Dermis blood vessel endothelial cell (primary cell): ENCODE data around the gene ANKRD40. TPM values are rescaled to one million over a fixed set of nuclear protein-coding genes. Genes with fewer than 3 reads are reported as not detected.
"Not testable (repeated sequence)": the region's sequence is repeated elsewhere in the genome, so short reads cannot be mapped to it uniquely, and the experiment has no call there.

Experiments used
- DNase-seq: peaks from one replicate; pipeline ENCODE4 v3.0.0; 2010
- total RNA-seq: library from RNA; depleted of rRNA; stranded (reverse); fragments of >200 nt; gene quantifications from 2 replicates; pipeline ENCODE4 v1.2.3, GENCODE V29; 2014

The ANKRD40 gene
- total RNA-seq, 1 donor from 2014 or later: 35.4 TPM

DNA sequence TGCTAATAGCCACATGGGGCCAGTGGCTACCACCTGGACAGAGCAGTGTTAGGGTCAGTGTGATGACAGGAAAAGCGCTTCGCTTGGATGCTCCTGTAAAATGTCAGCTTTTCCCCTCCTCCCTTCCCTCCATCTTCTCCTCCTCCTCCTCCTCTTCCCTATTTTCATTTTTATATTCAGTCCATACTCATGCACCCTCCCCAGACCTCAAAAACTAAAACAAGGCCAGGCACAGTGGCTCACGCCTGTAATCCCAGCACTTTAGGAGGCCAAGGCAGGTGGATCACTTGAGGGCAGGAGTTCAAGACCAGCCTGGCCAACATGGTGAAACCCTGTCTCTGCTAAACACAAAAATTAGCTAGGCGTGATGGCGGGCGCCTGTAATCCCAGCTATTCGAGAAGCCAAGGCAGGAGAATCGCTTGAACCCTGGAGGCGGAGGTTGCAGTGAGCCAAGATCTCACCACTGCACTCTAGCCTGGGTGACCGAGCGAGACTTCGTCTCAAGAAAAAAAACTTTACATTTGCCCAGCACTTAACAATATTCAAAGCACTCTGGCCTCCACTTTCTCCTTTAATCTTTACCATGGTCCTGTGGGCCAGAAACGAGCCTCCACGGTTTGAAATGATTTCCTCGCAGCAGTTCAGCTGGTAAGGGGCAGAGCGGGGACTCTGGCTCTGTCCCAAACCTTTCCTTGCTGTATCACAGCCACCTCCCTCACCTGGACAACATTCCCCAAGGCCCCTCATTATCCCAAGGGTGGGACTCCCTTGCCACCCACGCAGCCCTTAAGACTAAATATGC lies 21.8 kb downstream of the ANKRD40 start:
- no peak for DNase-seq

- no peak for DNase-seq
Measured at GRCh38 chr17:50685334-50685665, 22.4 kb downstream of the ANKRD40 start.

DNA sequence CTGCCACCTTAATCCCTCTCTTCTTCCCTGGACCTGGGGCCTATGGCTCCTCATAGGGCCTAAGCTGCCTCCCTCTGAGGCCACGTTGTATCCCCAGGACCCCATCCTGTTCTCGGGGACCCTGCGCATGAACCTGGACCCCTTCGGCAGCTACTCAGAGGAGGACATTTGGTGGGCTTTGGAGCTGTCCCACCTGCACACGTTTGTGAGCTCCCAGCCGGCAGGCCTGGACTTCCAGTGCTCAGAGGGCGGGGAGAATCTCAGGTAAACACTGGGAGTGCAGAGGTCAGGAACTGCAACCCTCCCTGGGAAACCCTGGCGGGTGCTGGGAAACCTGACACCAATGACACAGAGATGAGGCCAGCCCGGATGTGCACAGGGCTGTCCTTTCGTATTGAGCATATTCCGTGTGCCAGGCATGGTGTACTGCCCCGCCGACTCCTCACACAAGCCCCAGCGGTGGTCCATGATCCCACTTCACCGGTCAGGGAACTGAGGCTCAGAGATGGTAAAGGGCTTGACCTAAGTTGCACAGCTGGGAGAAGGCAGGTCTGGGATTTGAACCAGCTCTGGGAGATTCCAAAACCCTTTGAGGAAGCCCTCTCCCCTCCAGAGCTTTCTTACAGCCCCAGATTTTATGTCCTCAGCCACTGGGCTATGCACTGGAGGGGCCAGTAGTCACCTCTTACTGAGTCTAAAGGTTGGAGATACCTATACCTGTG lies 22.9 kb downstream of the ANKRD40 start:
- DNase-seq: no peak

DNA sequence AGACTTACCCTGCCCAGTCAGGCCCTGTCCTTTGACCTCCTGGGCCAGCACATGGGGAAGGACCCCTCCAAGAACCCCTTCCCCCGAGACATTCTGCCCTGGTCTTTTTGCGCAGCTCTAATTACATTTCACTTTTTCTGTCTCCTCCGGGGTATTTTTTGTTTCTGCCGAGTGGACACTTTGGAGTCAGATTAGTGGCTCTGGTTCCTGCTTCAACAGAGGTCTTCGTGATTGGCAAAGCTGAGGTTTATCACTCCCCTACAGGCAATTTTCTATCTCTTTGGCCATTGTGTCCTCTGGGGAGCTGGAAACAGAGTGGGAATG lies 23.5 kb downstream of the ANKRD40 start:
- DNase-seq: no peak

DNA sequence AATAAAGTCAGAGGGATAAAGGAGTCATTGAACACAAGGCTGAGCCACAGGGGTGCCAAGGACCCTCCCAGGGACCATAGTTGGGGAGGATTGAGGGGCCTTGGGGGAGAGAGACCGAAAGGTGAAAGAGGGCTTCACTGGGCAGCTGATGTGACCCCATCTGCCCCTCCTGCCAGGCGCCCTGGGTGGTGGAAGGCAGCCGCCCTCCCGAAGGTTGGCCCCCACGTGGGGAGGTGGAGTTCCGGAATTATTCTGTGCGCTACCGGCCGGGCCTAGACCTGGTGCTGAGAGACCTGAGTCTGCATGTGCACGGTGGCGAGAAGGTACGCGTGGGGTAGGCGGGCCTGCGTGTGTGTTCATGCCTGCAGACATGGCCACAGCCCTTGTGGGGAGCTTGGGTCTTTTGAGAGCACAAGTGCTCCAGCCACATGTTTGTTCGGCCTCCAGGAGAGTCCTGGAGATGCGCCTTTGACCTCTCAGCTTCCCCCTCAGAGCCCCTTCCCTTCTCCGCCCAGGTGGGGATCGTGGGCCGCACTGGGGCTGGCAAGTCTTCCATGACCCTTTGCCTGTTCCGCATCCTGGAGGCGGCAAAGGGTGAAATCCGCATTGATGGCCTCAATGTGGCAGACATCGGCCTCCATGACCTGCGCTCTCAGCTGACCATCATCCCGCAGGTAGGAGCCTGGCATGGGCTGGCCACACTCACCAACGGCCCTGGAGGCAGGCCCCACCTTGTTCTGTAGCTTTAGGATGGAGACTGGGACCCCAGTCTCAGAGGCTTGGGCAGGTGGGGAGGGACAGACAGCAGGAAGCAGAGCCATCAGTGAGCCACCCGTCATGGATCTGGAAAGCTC lies 24.1 kb downstream of the ANKRD40 start:
- DNase-seq: no peak

GRCh38 chr17:50682938-50683337 lies 24.8 kb downstream of the ANKRD40 start:
- no peak for DNase-seq

DNA sequence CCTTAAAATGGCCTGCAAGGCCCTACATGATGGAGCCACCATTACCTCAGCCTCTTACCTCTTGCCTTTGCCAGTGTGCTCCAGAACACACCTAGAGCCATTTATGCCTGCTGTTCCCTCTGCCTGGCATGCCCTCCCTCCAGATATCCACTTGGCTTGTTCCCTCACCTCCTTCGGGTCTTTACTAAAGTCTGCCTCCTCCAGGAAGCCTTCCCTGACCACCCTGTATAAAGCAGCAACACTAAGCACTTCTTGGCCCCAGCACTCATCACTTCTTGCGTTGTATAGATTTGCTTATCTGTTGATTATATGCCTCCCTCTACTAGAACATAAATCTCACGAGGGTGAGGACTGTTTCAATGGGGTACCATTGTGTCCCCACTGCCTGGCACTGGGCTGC lies 25.3 kb downstream of the ANKRD40 start:
- DNase-seq: no peak

DNA sequence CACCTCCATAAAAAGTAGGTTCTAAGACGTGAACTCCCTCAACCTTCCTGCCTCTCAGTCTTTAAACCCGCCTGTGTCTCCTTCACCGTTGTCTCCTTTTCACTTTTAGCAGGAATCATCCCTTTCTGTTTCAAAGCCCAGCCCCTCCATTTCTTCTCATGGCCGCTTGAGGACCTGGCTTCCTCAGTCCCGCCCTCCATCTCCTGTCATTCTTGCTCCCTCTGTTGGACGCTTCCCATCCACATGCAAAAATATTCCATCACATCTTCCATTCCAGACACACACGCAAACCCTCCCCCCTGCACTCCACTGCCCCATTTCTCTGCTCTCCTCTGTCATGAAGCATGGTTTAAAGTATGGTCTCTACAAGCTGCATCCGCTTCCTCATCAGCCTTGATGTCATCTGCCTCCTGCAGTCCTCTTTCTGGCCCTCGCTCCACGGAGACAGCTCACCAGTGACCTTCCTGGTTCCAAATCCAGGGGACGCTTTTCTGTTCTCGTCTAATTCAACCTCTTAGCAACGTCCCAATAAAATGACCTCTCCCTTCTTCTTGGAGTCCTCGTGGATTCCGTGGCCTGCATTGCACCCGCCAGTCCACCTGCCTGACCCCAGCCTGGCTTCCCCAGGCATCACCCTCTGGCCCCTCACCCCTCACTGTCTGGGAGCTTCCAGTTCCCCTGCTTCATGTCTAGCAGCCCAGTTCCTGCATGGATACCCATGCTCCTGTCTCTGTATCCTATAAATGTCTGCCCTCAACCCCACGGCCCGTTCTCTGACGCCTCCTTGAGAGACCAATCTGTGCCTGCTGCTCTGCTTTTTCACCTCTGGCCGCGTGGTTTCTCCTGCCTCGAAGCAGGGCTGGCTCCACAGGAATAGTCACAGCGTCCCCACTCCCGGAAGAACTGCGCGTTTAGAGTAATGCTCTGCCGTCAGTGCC lies 26.2 kb downstream of the ANKRD40 start:
- peak; percentile 87 for DNase-seq

DNA sequence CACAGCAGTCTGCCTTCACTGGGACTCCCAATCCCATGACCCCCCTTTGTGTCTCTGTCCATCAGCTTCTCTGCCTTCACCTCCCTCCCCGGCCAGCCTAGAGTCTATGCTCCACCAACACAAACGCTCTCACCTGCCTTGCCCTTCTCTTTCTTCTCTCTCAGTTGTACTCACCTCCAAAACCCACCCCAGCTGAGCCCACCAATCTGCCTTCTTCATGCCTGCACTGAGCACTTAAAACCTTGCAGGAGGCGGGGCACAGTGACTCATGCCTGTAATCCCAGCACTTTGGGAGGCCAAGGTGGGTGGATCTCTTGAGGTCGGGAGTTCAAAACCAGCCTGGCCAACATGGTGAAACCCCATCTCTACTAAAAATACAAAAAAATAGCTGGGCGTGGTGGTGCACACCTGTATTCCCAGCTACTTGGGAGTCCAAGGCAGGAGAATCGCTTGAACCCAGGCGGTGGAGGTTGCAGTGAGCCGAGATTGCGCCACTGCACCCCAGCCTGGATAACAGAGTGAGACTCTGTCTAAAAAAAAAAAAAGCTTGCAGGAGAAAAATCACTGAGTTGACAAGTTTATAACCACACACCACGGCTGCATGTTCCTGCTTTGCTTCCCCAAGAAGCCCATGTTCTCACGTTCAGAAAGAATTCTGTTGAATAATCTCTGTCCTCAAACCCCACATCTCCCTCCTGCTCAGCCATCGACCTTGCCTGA lies 27.0 kb downstream of the ANKRD40 start:
- DNase-seq: not testable (repeated sequence)

GRCh38 chr17:50680126-50680525 lies 27.6 kb downstream of the ANKRD40 start:
- DNase-seq: no peak

GRCh38 chr17:50679008-50679544 lies 28.6 kb downstream of the ANKRD40 start:
- DNase-seq: no peak

DNA sequence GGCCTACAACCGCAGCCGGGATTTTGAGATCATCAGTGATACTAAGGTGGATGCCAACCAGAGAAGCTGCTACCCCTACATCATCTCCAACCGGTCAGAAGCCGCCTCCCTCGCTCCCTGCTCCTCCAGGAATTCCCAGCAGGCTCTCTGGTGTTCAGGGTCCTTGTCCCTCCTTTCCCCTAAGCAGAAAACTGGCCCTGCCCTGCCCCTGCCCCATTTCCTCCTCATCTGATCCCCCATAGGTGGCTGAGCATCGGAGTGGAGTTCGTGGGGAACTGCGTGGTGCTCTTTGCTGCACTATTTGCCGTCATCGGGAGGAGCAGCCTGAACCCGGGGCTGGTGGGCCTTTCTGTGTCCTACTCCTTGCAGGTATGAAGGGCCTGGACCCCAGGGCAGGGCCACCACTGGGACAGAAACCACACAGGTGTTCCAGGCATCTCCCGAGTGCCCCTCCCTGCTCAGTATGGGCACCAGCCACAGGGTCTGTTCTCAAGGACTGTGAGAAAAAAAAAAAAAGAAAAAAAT lies 29.8 kb downstream of the ANKRD40 start:
- no peak for DNase-seq

- no peak for DNase-seq
Measured at GRCh38 chr17:50676065-50676975, 31.4 kb downstream of the ANKRD40 start.

- DNase-seq: no peak
Measured at GRCh38 chr17:50675627-50676026, 32.1 kb downstream of the ANKRD40 start.

DNA sequence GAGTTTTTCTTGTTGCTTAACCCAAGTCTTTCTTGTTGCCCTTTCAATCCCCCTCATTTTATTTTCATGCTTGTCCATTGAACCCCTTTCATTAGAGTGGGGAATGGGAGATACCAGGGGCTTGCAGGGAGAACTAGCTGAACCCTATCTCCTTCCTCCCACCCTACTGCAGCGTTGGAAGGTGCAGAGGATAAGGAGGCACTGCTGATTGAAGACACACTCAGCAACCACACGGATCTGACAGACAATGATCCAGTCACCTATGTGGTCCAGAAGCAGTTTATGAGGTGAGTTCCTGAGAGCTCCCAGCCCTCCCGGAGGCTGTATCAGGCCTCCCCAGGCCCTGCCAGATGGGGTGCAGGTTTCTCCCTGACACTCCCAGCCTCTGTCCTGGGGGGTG lies 32.5 kb downstream of the ANKRD40 start:
- no peak for DNase-seq

GRCh38 chr17:50672831-50673551 lies 34.7 kb downstream of the ANKRD40 start:
- no peak for DNase-seq

GRCh38 chr17:50672071-50672470 lies 35.6 kb downstream of the ANKRD40 start:
- no peak for DNase-seq

- no peak for DNase-seq
Measured at GRCh38 chr17:50668838-50669581, 38.7 kb downstream of the ANKRD40 start.
